IPS DF 4.7 (cell line): ENCODE results near the gene FANCL.
"Not testable (repeated sequence)": the region's sequence is repeated elsewhere in the genome, so short reads cannot be mapped to it uniquely, and the experiment has no call there.

Experiments
- DNase-seq: peaks from one replicate; pipeline ENCODE4 v3.0.0-alpha.2; 2013; ENCODE audit warnings: low spot score; ENCODE audit errors: extremely low read depth

The FANCL gene

DNA sequence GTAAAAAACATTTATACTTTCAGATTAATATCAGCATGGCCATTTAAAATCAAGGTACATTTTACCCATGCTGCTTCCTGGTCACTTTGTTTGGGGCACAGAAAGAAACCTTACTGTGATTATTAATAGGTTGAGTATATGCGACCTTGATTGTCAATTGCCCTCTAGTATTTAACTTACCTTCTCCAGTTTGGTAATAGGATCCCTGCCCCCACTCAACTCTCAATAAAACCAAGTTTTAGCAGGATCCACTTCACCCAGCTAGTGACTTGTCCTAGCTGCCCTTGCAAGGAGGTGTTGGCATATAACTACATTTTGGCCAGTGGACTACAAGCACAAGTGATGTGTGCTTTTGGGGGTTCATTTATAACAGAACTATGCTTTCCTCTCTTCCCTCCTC is 34.3 kb downstream of the FANCL start:
- no peak for DNase-seq

DNA sequence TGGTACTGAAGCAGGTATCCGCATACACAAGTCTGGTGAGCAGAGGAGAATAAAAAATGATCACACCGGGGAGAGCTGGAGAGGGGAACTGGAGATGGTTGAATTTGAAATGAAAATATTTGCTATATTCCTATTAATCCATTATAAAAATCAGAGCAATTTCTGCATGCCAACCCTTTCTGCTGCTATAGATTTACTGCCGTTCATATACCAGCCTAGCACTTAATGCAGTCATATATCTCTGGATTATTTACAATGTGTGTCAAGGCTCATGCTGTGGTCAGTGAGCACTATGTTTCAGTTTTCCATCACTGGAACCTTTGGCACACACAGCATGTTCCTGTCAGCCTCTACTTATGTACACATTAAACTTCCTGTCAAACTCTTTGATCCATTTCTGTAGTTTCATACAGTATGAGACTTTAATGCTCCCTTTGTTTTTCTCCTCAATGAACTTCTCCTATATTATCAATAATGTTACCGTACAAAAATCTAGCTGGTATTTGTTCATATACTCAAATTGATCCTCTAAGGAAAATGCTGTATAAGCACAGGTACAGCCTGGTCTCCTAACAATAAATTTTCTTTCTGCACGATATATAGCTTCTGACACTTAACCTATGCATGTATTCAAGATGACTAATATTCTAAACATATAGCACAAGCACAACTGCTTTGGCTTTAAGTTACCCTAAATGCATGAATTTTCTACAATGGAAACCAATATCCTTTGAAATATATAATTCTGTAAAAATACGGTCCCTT is 36.7 kb downstream of the FANCL start:
- no peak for DNase-seq

DNA sequence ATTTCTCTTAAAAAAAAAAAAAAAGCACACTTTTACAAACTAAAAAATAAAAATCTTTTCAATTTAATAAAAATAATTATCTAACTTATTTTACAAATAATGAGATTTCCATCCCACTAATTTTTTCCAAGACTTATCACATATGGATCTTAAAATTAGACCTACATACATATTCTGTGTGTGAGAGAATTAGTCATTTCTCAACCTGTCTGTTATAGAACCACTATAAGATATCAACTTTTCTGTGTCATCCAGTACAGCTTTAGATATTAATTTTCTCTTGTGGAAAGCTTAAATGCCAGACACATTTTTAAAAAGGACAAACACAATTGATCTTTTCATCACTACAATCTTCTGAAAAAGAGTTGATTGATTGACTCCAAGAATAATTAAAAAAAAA is 38.1 kb downstream of the FANCL start:
- no peak for DNase-seq

DNA sequence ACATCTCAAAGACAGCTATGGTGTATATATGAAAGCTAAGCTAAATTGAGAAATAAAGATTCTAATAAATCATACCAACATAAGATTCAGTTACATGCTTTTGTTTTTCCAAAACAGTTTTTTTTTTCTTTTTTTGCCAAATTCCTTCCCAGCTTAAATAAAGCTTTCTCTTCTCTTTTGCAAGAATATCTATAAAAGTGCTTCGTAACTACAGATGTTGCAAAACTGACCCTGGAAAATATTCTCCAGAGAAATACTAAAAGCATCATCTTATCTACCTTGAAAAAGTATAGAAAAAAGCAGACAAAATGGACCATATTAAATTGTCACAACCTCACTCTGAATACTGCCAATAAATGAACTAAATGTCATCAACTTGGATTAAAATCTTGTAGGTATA is 38.7 kb downstream of the FANCL start:
- DNase-seq = no peak

DNA sequence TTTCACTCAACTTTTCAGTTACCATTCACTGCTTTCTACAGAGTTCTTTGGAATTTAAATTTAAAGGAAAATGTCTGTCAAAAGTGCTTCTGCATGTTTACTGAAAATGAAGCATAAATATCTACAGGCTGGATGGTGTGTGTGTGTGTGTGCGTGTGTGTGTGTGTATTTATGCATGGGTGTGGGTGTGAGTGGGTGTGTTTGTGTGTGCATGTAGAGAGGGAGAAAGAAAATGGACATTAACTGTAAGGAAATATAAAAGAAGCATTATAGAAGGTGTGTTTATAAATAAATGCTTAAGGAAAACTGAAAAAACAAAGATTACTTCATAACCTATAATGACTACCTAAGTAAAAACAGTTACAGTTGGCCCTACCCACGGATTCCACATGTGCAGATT is 43.2 kb downstream of the FANCL start:
- DNase-seq = no peak

DNA sequence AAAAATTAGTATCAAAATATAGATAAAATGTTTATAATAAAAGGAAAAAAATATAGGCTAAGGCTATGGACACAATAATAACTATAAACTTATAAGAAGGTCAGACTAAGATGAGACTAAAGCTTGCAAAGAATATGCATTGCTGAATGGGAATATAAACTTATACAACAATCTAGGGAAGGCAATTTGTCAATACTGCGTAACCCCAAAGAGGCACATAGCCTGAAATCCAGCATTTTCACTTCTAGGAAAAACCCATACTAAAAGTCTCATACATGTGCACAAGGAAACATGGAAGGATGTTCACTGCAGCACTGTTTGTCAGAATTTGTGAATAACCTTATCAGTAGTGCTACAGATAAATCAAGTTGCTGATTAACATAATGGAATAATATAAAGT is 45.5 kb downstream of the FANCL start:
- DNase-seq = no peak

DNA sequence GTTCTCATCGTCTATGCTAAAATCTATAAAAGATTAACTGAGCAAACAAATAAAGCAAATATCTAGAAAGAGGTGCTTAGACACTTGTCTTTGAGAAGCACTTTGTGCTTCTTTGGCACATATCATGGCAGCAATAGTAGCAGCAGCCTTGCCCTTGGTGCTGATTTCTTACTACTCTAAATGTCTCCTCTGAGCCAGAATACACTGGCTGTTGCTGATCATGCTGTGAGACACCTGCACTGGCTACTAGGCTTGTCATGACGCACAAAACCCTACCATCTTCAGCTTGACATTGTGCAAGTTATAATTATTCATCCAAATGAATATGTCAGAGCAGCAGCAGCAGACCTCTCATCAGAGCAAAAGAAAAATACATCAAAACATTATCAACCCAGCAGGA is 46.7 kb downstream of the FANCL start:
- no peak for DNase-seq

DNA sequence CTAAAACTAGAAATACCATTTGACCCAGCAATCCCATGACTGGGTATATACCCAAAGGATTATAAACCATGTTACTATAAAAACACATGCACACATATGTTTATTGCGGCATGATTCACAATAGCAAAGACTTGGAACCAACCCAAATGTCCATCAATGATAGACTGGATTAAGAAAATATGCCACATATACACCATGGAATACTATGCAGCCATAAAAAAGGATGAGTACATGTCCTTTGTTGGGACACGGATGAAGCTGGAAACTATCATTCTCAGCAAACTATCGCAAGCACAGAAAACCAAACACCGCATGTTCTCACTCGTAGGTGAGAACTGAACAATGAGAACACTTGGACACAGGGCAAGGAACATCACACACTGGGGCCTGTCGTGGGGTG is 54.1 kb downstream of the FANCL start:
- not testable (repeated sequence) for DNase-seq

DNA sequence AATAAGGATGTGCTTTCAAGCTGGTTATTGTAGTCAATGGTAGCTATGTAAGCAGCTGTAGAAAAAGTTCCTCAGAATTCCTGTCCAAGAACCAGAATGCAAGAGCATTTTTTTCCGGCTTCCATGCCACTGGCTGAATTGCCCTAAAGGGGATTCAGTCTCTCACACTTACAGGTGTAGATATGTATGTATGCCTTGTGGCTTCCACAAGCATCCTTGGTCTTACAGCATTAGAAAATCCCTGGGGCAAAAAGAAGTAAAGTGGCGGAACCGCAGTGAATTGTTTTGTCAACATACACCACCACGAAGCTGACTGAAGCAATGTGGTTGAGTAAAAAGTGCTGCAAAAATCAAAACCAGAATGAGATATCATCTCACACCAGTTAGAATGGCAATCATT is 54.6 kb downstream of the FANCL start:
- no peak for DNase-seq

DNA sequence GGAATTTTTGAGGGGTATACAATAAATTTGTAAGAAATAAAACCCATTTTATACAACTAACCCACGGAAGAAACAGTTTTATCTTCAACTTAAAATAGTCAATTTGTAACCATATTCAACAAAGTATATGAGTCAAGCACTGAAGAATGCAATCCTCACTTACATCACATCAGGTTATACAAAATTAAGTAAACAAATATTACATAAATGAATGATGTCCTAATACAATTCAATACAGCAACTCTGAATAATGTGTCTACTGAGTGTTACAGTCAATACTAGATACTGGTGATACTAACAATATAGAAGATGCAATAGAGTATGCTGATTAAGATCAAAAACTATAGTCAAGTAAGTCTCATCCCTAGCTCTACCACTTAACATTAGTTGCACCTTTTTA is 58.6 kb downstream of the FANCL start:
- no peak for DNase-seq

DNA sequence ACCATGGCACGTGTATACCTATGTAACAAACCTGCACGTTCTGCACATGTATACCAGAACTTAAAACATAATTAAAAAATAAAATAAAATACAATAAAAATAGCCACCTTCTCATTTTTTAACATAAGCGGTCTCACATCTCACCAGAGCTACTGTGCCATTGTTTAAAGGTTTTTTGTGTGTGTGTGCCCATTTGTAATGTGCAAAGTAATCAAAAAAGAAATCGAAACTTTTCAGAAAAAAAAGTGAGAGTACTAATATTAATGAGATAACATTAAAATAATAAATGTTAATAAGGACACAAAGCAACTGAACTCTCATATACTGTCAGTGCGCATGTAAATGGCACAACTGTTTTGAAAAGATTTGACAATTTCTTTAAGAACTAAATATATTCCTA is 60.5 kb downstream of the FANCL start:
- DNase-seq = no peak

DNA sequence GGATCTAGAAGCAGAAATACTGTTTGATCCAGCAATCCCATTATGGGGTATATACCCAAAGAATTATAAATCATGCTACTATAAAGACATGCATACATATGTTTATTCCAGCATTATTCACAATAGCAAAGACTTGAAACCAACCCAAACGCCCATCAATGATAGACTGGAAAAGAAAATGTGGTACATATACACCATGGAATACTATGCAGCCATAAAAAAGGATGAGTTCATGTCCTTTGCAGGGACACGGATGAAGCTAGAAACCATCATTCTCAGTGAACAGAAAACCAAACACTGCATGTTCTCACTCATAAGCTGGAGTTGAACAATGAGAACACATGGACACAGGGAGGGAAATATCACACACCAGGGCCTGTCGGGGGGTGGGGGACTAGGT is 61.0 kb downstream of the FANCL start:
- not testable (repeated sequence) for DNase-seq

DNA sequence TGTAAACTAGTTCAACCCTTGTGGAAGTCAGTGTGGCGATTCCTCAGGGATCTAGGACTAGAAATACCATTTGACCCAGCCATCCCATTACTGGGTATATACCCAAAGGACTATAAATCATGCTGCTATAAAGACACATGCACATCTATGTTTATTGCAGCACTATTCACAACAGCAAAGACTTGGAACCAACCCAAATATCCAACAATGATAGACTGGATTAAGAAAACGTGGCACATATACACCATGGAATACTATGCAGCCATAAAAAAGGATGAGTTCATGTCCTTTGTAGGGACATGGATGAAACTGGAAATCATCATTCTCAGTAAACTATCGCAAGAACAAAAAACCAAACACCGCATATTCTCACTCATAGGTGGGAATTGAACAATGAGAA is 63.9 kb downstream of the FANCL start:
- DNase-seq = not testable (repeated sequence)

DNA sequence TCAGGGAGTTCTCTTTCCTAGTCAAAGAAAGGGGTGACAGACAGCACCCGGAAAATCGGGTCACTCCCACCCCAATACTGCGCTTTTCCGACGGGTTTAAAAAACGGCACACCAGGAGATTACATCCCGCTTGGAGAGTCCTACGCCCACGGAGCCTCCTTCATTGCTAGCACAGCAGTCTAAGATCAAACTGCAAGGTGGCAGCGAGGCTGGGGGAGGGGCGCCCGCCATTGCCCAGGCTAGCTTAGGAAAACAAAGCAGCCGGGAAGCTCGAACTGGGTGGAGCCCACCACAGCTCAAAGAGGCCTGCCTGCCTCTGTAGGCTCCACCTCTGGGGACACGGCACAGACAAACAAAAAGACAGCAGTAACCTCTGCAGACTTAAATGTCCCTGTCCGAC is 69.3 kb downstream of the FANCL start:
- DNase-seq = not testable (repeated sequence)

DNA sequence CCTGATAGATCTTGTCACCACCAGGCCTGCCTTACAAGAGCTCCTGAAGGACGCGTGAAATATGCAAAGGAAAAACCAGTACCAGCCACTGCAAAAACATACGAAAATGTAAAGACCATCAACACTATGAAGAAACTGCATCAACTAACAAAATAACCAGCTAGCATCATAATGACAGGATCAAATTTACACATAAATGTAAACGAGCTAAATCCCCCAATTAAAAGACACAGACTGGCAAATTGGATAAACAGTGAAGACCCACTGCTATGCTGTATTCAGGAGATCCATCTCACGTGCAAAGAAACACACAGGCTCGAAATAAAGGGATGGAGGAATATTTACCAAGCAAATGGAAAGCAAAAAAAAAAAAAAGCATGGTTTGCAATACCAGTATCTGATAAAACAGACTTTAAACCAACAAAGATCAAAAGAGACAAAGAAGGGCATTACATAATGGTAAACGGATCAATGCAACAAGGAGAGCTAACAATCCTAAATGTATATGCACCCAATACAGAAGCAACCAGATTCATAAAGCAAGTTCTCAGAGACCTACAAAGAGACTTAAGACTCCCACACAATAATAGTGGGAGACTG is 70.7 kb downstream of the FANCL start:
- DNase-seq = not testable (repeated sequence)

DNA sequence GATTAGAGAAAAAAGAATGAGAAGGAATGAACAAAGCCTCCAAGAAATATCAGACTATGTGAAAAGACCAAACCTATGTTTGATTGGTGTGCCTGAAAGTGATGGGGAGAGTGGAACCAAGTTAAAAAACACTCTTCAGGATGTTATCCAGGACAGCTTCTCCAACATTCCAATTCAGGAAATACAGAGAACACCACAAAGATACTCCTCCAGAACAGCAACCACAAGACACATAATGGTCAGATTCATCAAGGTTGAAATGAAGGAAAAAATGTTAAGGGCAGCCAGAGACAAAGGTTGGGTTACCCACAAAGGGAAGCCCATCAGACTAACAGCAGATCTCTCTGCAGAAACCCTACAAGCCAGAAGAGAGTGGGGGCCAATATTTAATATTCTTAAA is 71.3 kb downstream of the FANCL start:
- not testable (repeated sequence) for DNase-seq

DNA sequence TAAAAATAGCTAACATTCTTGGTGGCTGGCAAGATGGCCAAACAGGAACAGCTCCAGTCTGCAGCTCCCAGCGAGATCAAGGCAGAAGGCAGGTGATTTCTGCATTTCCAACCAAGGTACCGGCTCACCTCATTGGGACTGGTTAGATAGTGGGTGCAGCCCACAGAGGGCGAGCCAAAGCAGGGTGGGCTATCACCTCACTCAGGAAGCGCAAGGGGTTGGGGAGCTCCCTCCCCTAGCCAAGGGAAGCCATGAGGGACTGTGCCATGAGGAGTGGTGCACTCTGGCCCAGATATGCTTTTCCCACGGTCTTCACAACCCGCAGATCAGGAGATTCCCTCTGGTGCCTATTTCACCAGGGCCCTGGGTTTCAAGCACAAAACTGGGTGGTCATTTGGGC is 73.0 kb downstream of the FANCL start:
- DNase-seq = not testable (repeated sequence)

DNA sequence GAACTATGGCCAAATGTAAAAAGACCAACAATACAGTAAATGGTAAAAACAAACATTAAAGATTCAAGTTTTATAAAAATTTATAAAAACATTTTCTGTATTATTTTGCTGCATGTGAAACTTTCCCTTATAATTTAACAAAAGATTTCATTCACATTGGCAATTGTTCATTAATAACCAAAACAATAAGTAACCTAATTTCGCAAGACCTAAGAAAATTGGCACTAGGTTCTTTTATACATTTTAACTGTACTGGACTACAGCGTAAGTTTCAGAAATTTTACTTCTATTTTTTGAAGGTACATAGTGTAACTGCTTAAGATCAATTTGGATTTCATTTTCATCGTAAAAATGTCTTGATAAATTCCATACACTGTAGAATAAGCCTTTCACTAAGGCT is 77.2 kb downstream of the FANCL start:
- no peak for DNase-seq

DNA sequence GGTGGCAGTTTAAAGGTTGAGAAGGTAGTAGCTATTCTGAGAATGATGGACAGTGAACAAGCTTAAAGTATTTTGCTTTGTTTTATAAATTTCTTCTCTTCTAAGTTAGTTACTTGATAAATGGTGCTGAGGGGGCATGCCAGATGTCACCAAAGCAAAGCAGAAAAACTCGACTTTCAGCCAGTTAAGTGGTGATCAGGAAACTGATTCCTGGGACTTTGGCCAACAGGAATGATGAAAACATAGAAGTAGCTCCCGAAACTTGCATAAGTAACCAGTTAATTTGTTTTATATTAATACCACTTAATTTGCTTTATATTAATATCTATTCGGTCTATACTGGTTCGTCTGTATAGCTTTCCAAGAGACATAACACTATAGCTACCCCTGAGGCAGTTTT is 82.6 kb downstream of the FANCL start:
- DNase-seq = no peak

DNA sequence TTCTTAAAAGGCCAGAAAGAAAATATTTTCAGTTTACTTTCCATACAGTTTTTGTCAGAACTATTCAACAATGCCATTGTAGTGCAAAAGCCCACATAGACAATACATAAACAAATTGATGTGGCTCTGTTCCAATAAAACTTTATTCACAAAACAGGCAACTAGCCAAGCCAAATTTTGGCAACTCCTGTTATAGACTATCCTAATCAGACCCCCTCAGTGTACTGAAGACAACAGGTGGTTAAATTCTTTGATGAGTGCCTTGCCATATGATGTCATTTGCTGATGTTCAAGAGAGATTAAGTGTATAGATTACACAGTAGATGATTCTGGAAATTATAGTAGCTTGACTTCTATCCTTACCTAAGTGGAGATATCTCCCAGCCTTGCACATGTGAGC is 83.4 kb downstream of the FANCL start:
- no peak for DNase-seq

DNA sequence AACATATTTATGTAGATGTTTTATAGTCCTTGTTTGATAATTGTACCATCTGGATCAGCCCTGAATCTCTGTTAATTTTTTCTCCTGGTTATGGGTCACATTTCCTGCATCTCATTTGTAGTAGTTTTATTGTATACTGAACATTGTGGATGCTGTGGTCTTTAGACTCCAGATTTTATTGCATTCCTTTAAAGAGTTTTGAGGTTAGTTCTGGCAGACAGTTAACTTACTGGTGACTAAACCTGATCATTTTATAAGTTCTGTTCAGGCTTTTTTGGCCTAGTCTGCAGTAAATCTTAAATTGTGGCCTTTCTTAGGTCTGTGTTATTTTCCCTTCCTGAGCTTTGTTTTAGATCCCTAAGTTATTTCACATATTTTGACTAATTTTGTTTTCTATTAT is 84.3 kb downstream of the FANCL start:
- no peak for DNase-seq

DNA sequence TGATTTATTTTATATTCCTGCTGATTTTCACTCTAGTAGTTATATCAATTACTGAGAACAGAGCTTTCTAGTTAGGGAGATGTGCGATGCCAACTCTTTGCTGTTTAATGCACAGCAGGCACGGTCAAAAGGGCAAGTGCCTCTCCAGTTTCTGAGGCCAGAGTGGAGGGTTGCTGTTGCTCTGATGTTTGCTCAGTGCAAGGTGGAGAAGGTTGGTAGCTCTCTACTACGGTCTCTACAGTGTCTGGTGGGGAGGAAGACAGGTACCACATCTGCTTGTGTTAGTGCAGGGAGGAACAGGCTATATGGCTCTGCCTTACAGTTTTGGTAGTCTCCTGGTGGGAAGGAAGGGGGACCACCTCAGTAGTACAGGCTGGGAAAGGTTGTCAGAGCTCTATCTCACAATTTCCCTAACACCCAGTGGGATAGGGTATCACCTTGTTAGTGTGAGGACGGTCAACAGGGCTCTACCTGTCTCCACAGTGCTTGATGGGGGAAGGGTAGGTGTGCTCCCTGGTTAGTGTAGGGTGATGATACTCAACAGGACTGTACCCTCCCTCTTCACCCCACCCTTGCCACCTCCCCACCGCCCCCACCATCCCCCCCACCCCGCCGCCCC is 85.9 kb downstream of the FANCL start:
- DNase-seq = no peak

DNA sequence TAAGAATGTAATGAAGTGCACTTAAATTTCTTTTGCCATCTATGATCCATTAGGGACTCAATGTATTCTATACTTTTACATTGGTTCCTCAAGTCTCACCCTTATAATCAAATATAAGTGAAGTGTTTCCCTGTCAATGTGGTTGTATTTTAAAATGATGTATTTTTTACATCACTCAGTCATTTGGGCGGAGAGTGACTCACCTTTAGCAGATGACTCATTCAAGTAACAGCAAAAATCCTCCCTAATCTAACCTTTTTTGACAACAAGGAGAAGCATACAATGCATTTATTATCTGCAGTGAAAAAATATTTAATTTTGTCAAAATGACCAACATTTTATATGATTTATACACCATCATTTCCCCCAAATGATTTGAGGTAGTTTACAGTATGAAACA is 94.4 kb downstream of the FANCL start:
- DNase-seq = no peak
